A549 (cell line): ENCODE results near the gene WNT7B.

Experiments used
- CHD4 ChIP-seq: fragments of 200-600 bp; sonication (generic); IDR thresholded peaks from 2 replicates; pipeline ENCODE4 v1.6.1; 2016; ENCODE audit warnings: antibody characterized with exemption, mild to moderate bottlenecking, borderline replicate concordance
- CTCF ChIP-seq: fragments of >200 bp; sonication (Bioruptor Twin); formaldehyde crosslinking; IDR thresholded peaks from 3 replicates; pipeline ENCODE4 v1.5.1; 2016
- EP300 ChIP-seq, 2 experiments: fragments of >200 bp; sonication (Bioruptor Twin); formaldehyde crosslinking; IDR thresholded peaks; 2 replicates in 1 of 2; 3 replicates in 1 of 2; pipeline ENCODE4 v1.6.1; 2016 to 2017

- no peak for TF ChIP-seq CTCF
- TF ChIP-seq CHD4 = no peak
- no peak for TF ChIP-seq EP300 (IDR thresholded peaks at IDR 0.05)
Observed at GRCh38 chr22:46008291-46008690, 31.3 kb upstream of the WNT7B start.
